Measurements from ENCODE around the gene CFAP61.

- TF ChIP-seq POLR2A (IDR thresholded peaks at IDR 0.05; ENCODE audit: low read depth) (no peak), CTCF (IDR thresholded peaks at IDR 0.05) (no peak), EP300 (IDR thresholded peaks at IDR 0.05) (no peak), POLR2AphosphoS5 (IDR thresholded peaks at IDR 0.05) (no peak)
These were observed 194.8 kb downstream of the CFAP61 start for GRCh38 chr20:20246996-20247633.
